ENCODE measurements around the gene NOD2. TPM values are rescaled to one million over a fixed set of nuclear protein-coding genes. Genes with fewer than 3 reads are reported as not detected.

The NOD2 gene
- total and polyA plus RNA-seq, 2 experiments from 2014 or later: 0.27 to 0.66 TPM

DNA sequence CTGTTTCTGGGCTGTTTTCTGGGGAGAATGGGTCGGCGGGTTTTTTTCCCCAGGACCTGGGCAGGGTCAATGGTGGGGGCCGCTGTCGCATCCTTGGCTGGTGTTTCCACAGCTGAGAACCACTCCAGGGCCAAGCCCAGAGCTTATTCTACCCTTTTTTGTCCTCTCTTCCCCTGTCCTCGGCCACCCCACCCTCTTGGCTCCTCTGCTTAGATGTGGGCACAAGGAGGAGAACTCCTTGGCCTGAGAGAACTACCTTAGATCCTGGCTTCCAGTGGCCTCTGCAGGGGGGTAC is 4.0 kb downstream of the NOD2 start:
- Histone ChIP-seq H2AFZ (no peak overlapping the region), H3K4me1 (ENCODE audit: insufficient read depth) (no peaks in the 10 kb centered on the region), H3K9me2 (ENCODE audit: insufficient read depth) (no peaks in the 10 kb centered on the region), H3K27me3 (ENCODE audit: insufficient read depth) (peaks cover 15% of the 10 kb centered on the region), H3K27ac (ENCODE audit: low read depth) (no peak overlapping the region), H3K4me3 (no peak overlapping the region), H3K79me2 (replicated peaks; ENCODE audit: insufficient read depth) (no peaks in the 10 kb centered on the region), H3K36me3 (ENCODE audit: insufficient read depth) (no peaks in the 10 kb centered on the region), H3K4me2 (no peak overlapping the region), H3F3A (replicated peaks; ENCODE audit: low read depth) (no peaks in the 10 kb centered on the region), H4K20me1 (replicated peaks; ENCODE audit: insufficient read depth) (no peaks in the 10 kb centered on the region)
- TF ChIP-seq ZNF331 (CRISPR knock-in tag; IDR thresholded peaks at IDR 0.05; ENCODE audit: low read depth): no peak
- no peak for TF ChIP-seq NANOG (IDR thresholded peaks at IDR 0.05; ENCODE audit: borderline replicate concordance)
- no peak for TF ChIP-seq CREB1 (CRISPR knock-in tag; IDR thresholded peaks at IDR 0.05; ENCODE audit: low read depth)
- no peak for TF ChIP-seq ZNF114 (CRISPR knock-in tag; IDR thresholded peaks at IDR 0.05)
- TF ChIP-seq, protein P1, sequence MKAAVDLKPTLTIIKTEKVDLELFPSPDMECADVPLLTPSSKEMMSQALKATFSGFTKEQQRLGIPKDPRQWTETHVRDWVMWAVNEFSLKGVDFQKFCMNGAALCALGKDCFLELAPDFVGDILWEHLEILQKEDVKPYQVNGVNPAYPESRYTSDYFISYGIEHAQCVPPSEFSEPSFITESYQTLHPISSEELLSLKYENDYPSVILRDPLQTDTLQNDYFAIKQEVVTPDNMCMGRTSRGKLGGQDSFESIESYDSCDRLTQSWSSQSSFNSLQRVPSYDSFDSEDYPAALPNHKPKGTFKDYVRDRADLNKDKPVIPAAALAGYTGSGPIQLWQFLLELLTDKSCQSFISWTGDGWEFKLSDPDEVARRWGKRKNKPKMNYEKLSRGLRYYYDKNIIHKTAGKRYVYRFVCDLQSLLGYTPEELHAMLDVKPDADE (IDR thresholded peaks at IDR 0.05): no peak
- TF ChIP-seq, protein P2, sequence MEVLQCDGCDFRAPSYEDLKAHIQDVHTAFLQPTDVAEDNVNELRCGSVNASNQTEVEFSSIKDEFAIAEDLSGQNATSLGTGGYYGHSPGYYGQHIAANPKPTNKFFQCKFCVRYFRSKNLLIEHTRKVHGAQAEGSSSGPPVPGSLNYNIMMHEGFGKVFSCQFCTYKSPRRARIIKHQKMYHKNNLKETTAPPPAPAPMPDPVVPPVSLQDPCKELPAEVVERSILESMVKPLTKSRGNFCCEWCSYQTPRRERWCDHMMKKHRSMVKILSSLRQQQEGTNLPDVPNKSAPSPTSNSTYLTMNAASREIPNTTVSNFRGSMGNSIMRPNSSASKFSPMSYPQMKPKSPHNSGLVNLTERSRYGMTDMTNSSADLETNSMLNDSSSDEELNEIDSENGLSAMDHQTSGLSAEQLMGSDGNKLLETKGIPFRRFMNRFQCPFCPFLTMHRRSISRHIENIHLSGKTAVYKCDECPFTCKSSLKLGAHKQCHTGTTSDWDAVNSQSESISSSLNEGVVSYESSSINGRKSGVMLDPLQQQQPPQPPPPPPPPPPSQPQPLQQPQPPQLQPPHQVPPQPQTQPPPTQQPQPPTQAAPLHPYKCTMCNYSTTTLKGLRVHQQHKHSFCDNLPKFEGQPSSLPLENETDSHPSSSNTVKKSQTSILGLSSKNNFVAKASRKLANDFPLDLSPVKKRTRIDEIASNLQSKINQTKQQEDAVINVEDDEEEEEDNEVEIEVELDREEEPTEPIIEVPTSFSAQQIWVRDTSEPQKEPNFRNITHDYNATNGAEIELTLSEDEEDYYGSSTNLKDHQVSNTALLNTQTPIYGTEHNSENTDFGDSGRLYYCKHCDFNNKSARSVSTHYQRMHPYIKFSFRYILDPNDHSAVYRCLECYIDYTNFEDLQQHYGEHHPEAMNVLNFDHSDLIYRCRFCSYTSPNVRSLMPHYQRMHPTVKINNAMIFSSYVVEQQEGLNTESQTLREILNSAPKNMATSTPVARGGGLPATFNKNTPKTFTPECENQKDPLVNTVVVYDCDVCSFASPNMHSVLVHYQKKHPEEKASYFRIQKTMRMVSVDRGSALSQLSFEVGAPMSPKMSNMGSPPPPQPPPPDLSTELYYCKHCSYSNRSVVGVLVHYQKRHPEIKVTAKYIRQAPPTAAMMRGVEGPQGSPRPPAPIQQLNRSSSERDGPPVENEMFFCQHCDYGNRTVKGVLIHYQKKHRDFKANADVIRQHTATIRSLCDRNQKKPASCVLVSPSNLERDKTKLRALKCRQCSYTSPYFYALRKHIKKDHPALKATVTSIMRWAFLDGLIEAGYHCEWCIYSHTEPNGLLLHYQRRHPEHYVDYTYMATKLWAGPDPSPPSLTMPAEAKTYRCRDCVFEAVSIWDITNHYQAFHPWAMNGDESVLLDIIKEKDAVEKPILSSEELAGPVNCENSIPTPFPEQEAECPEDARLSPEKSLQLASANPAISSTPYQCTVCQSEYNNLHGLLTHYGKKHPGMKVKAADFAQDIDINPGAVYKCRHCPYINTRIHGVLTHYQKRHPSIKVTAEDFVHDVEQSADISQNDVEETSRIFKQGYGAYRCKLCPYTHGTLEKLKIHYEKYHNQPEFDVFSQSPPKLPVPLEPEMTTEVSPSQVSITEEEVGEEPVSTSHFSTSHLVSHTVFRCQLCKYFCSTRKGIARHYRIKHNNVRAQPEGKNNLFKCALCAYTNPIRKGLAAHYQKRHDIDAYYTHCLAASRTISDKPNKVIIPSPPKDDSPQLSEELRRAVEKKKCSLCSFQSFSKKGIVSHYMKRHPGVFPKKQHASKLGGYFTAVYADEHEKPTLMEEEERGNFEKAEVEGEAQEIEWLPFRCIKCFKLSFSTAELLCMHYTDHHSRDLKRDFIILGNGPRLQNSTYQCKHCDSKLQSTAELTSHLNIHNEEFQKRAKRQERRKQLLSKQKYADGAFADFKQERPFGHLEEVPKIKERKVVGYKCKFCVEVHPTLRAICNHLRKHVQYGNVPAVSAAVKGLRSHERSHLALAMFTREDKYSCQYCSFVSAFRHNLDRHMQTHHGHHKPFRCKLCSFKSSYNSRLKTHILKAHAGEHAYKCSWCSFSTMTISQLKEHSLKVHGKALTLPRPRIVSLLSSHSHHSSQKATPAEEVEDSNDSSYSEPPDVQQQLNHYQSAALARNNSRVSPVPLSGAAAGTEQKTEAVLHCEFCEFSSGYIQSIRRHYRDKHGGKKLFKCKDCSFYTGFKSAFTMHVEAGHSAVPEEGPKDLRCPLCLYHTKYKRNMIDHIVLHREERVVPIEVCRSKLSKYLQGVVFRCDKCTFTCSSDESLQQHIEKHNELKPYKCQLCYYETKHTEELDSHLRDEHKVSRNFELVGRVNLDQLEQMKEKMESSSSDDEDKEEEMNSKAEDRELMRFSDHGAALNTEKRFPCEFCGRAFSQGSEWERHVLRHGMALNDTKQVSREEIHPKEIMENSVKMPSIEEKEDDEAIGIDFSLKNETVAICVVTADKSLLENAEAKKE (CRISPR knock-in tag; IDR thresholded peaks at IDR 0.05): no peak
- no peak for TF ChIP-seq JUNB (IDR thresholded peaks at IDR 0.05; ENCODE audit: unreplicated experiment)
- TF ChIP-seq STAT1 (IDR thresholded peaks at IDR 0.05; ENCODE audit: unreplicated experiment): no peak
- no peak for TF ChIP-seq EZH2 (IDR thresholded peaks at IDR 0.05; ENCODE audit: low read depth, unreplicated experiment)
- TF ChIP-seq EZH2phosphoT487 (IDR thresholded peaks at IDR 0.05; ENCODE audit: unreplicated experiment): no peak
- TF ChIP-seq, protein P3, sequence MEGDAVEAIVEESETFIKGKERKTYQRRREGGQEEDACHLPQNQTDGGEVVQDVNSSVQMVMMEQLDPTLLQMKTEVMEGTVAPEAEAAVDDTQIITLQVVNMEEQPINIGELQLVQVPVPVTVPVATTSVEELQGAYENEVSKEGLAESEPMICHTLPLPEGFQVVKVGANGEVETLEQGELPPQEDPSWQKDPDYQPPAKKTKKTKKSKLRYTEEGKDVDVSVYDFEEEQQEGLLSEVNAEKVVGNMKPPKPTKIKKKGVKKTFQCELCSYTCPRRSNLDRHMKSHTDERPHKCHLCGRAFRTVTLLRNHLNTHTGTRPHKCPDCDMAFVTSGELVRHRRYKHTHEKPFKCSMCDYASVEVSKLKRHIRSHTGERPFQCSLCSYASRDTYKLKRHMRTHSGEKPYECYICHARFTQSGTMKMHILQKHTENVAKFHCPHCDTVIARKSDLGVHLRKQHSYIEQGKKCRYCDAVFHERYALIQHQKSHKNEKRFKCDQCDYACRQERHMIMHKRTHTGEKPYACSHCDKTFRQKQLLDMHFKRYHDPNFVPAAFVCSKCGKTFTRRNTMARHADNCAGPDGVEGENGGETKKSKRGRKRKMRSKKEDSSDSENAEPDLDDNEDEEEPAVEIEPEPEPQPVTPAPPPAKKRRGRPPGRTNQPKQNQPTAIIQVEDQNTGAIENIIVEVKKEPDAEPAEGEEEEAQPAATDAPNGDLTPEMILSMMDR (conservative IDR thresholded peaks at IDR 0.05; ENCODE audit: low read depth in 2 of 2): no peak
- TF ChIP-seq, protein P4, sequence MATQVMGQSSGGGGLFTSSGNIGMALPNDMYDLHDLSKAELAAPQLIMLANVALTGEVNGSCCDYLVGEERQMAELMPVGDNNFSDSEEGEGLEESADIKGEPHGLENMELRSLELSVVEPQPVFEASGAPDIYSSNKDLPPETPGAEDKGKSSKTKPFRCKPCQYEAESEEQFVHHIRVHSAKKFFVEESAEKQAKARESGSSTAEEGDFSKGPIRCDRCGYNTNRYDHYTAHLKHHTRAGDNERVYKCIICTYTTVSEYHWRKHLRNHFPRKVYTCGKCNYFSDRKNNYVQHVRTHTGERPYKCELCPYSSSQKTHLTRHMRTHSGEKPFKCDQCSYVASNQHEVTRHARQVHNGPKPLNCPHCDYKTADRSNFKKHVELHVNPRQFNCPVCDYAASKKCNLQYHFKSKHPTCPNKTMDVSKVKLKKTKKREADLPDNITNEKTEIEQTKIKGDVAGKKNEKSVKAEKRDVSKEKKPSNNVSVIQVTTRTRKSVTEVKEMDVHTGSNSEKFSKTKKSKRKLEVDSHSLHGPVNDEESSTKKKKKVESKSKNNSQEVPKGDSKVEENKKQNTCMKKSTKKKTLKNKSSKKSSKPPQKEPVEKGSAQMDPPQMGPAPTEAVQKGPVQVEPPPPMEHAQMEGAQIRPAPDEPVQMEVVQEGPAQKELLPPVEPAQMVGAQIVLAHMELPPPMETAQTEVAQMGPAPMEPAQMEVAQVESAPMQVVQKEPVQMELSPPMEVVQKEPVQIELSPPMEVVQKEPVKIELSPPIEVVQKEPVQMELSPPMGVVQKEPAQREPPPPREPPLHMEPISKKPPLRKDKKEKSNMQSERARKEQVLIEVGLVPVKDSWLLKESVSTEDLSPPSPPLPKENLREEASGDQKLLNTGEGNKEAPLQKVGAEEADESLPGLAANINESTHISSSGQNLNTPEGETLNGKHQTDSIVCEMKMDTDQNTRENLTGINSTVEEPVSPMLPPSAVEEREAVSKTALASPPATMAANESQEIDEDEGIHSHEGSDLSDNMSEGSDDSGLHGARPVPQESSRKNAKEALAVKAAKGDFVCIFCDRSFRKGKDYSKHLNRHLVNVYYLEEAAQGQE (IDR thresholded peaks at IDR 0.05; ENCODE audit: unreplicated experiment): no peak
- TF ChIP-seq POLR2AphosphoS5 (IDR thresholded peaks at IDR 0.05; ENCODE audit: low read depth): no peak
- Mint-ChIP-seq H3K27ac (no peak overlapping the region), H3K9me3 (no peaks in the 10 kb centered on the region), H3K36me3 (ENCODE audit: low read depth) (no peaks in the 10 kb centered on the region), H3K4me3 (no peak overlapping the region), H3K27me3 (ENCODE audit: insufficient read depth, low read depth, poor library complexity) (peaks cover 20% of the 10 kb centered on the region), H3K4me1 (peaks cover 3% of the 10 kb centered on the region)
- ATAC-seq: no peak
- no peak for DNase-seq (ENCODE audit: low spot score)
